ENCODE results near the gene SERINC4.

The SERINC4 gene

DNA sequence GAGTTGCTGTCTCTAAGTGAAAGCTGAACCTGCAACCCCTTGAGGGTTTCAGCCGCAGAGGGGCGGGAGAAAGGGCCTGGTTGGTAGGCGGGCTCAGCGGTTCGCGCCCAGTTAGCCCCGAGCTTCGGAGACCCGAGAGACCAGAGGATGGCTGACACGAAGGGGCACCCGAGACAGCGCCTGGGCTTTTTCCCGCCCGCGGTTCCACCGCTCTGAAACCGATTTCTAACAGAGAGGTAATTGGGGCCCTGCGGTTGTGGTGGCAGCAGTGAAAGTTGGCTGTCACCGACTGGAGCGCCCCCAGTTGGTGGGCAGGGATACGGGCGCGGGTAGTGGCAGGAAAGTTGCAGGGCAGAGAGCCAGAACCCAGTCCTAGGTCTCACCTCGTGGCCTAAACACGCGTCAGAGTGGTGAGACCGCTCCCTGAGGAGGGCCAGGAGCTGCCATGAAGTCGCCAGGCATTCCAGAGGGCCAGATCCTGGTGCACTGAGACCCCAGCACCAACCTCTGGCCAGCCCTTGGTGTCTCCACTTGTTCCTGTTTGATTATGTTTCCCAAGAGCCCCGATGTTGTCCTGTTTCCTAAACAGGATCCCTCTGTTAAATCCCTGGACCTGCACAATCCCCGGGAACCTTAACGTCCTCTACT lies 22.6 kb downstream of the SERINC4 start:
- Histone ChIP-seq H3K27ac (replicated peaks) (peak overlapping the region; percentile 91), H3K27me3 (ENCODE audit: insufficient read depth, poor library complexity, severe bottlenecking) (no peaks in the 10 kb centered on the region), H3K4me3 (replicated peaks; ENCODE audit: insufficient read depth, low read length) (peak overlapping the region; percentile 65)
- TF ChIP-seq, protein P1, sequence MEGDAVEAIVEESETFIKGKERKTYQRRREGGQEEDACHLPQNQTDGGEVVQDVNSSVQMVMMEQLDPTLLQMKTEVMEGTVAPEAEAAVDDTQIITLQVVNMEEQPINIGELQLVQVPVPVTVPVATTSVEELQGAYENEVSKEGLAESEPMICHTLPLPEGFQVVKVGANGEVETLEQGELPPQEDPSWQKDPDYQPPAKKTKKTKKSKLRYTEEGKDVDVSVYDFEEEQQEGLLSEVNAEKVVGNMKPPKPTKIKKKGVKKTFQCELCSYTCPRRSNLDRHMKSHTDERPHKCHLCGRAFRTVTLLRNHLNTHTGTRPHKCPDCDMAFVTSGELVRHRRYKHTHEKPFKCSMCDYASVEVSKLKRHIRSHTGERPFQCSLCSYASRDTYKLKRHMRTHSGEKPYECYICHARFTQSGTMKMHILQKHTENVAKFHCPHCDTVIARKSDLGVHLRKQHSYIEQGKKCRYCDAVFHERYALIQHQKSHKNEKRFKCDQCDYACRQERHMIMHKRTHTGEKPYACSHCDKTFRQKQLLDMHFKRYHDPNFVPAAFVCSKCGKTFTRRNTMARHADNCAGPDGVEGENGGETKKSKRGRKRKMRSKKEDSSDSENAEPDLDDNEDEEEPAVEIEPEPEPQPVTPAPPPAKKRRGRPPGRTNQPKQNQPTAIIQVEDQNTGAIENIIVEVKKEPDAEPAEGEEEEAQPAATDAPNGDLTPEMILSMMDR (IDR thresholded peaks at IDR 0.05; ENCODE audit: insufficient read depth, low read length): peak; percentile 80
- peak; percentile 82 for TF ChIP-seq POLR2AphosphoS5 (IDR thresholded peaks at IDR 0.05; ENCODE audit: low read depth)
- no peak for TF ChIP-seq SPI1 (IDR thresholded peaks at IDR 0.05; ENCODE audit: borderline replicate concordance, low read depth)
- DNase-seq (ENCODE audit: low read depth in 1 of 2, low spot score in 1 of 2): peak; percentile 73 to 85

DNA sequence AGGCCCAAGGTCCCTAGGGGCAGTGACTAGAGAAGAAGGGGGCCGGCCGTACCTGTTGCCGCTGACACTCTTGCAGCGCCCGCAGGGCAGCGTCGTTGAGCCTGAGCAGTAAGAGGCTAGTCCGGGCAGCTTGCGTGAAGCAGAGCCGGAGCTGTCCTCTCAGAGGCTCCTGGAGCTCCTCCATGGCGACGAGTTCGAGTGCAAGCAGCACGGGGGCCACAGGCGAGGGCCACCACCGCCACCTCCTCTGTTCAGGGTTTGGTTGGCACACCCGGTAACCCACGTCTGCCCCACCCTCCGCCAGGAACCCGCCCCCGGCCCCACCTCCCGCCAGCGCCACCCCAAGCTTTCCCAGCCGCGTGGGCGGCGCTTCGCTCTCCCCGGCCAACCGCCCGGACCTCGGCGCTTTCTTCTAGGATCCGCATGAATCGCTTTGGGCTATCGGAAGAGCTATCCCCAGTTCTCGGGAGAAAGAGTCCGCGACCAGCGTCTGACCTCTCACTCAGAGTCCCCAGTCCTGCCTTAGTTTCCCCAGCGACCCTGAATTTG lies 23.2 kb downstream of the SERINC4 start, which contains the start of gene ELL3:
Gene ELL3, minus strand, starts transcription at position 249 of the 549 bp plus-strand sequence. Its CDS starts 65 bp downstream, at position 184.
- DNase-seq (ENCODE audit: low read depth in 1 of 2, low spot score in 1 of 2): peak; percentile 65 to 80
- no peaks in the 10 kb centered on the region for H3K27me3 ChIP-seq (ENCODE audit: insufficient read depth, poor library complexity, severe bottlenecking)
- TF ChIP-seq, protein P1 (IDR thresholded peaks at IDR 0.05; ENCODE audit: insufficient read depth, low read length): no peak
- TF ChIP-seq SPI1 (IDR thresholded peaks at IDR 0.05; ENCODE audit: borderline replicate concordance, low read depth): no peak
- TF ChIP-seq POLR2AphosphoS5 (IDR thresholded peaks at IDR 0.05; ENCODE audit: low read depth): no peak
- TF ChIP-seq REST (IDR thresholded peaks at IDR 0.05; ENCODE audit: insufficient replicate concordance, low read depth): no peak
- no peak for TF ChIP-seq GABPA (IDR thresholded peaks at IDR 0.05; ENCODE audit: low read depth)
- peak within 1 kb of the TSS; percentile 65 for H3K4me3 ChIP-seq (replicated peaks; ENCODE audit: insufficient read depth, low read length)
- H3K27ac ChIP-seq (replicated peaks): peak within 1 kb of the TSS; percentile 91

- H3K27ac ChIP-seq (replicated peaks): peak overlapping the region; percentile 91
- H3K27me3 ChIP-seq (ENCODE audit: insufficient read depth, poor library complexity, severe bottlenecking): no peaks in the 10 kb centered on the region
- H3K4me3 ChIP-seq (replicated peaks; ENCODE audit: insufficient read depth, low read length): peak overlapping the region; percentile 65
- TF ChIP-seq, protein P1 (IDR thresholded peaks at IDR 0.05; ENCODE audit: insufficient read depth, low read length): no peak
- TF ChIP-seq SPI1 (IDR thresholded peaks at IDR 0.05; ENCODE audit: borderline replicate concordance, low read depth) (no peak), REST (IDR thresholded peaks at IDR 0.05; ENCODE audit: insufficient replicate concordance, low read depth) (no peak), GABPA (IDR thresholded peaks at IDR 0.05; ENCODE audit: low read depth) (no peak), POLR2AphosphoS5 (IDR thresholded peaks at IDR 0.05; ENCODE audit: low read depth) (no peak)
- DNase-seq (ENCODE audit: low read depth in 1 of 2, low spot score in 1 of 2): no peak
Observed at GRCh38 chr15:43776101-43776717, 23.8 kb downstream of the SERINC4 start.

All from HL-60 (cell line).